Stimulated activated CD4-positive, alpha-beta T cell treated with anti-CD3 and anti-CD28 coated beads, TNF-alpha, amount 100 ng/mL, for 1 hour (primary cell): ENCODE data around the gene MIP.
"Not testable (repeated sequence)": the region's sequence is repeated elsewhere in the genome, so short reads cannot be mapped to it uniquely, and the experiment has no call there.

Experiments used
- DNase-seq, 3 donors: peaks; one replicate each; pipeline ENCODE4 v3.0.0-alpha.2; 2020; ENCODE audit warnings: low read depth in 3 of 3, low spot score in 1 of 3

The MIP gene

GRCh38 chr12:56411781-56412639, 42.4 kb downstream of the MIP start:
- DNase-seq, result no peak

DNA sequence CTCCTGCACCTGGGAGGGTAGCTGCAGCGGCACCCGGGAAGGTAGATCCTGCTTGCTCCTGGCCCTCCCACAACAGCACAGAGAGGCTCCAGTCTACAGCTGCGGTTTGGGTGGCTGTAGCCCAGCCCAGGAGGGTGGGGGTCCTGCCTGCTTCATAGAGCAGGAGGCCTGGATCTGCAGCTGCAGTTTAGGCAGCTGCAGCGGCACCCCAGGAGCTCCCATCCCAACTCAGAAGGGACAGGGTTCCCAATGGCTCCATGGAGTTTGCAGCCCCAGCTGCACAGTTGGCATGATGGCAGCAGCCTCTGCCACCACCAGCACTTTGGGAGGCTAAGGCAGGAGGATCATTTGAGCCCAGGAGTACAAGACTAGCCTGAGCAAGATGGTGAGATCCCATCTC, 43.7 kb downstream of the MIP start:
- no peak for DNase-seq

DNA sequence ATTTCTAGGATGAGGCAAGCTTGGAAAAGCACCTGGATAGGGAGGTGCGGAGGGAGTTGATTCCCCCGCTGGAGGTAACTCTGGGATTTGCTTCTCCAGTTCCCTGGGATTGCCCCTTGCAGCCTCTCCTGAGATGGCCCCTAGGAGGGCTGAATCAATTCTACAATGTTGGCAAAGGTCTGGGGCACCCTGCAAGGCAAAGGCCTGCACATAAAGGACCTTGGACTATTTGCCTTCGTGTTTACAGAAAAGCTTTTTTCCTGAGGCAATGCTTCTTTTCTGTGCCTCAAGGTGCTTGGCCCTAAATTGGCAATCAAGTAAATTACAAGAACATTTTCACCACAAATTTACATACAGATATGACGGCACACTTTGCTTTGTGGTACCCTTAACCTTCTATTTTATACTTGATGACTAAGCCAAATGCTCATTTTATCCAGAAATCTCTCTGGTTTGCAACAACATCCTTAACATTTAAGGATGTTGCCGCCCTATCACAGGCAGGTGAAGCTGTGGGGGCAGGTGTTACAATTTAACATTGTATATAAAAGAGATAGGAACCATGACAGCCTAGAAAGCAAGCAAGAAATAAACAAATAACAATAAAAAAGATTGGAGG, 45.5 kb downstream of the MIP start:
- DNase-seq, result no peak

DNA sequence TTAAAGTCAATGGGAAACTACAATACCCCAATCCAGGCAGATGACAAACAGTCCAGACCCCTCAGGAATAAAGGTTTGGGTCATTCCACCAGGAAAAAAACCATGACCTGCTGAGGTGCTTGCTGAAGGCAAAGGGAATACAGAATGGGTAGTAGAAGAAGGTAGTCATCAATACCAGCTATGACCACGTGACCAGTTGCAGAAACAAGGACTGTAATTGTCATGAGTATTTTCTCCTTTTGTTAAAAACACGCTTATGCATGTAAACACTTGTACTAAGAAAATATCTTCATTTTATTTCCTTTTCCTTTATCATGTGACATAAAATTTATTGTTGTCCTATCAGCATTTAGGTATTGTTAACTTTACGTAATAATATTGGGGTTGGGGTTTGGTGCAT, 50.2 kb downstream of the MIP start:
- DNase-seq, result not testable (repeated sequence)

GRCh38 chr12:56401612-56402011, 52.8 kb downstream of the MIP start:
- not testable (repeated sequence) for DNase-seq

GRCh38 chr12:56401125-56401524, 53.3 kb downstream of the MIP start:
- not testable (repeated sequence) for DNase-seq
